Smooth muscle cell (in vitro differentiated cells): ENCODE results near the gene COL23A1. TPM values are rescaled to one million over a fixed set of nuclear protein-coding genes. Genes with fewer than 3 reads are reported as not detected.

Experiments used
- DNase-seq: peaks from one replicate; lab custom pipeline; 2025; ENCODE audit not compliant: unreplicated experiment; lab: John Stamatoyannopoulos, UW
- H2AFZ ChIP-seq: fragments of 200-600 bp; sonication (generic); 2 replicates; pipeline ENCODE4 v1.6.0; 2016; ENCODE audit warnings: antibody characterized with exemption, low read depth, mild to moderate bottlenecking
- H3F3A ChIP-seq: fragments of 200-600 bp; sonication (generic); 2 replicates; pipeline ENCODE4 v1.6.0; 2017; ENCODE audit warnings: antibody characterized with exemption, low read depth
- H3K27ac ChIP-seq: fragments of 200-600 bp; sonication (generic); 2 replicates; pipeline ENCODE4 v1.5.1; 2016; ENCODE audit warnings: low read depth, mild to moderate bottlenecking
- H3K27me3 ChIP-seq: fragments of 200-600 bp; sonication (generic); 2 replicates; pipeline ENCODE4 v1.6.1; 2016; ENCODE audit warnings: low read depth, mild to moderate bottlenecking
- H3K36me3 ChIP-seq: fragments of 200-600 bp; sonication (generic); 2 replicates; pipeline ENCODE4 v1.5.1; 2016; ENCODE audit warnings: low read depth
- H3K4me1 ChIP-seq: fragments of 200-600 bp; sonication (generic); 2 replicates; pipeline ENCODE4 v1.5.1; 2016; ENCODE audit warnings: low read depth
- H3K4me2 ChIP-seq: fragments of 200-600 bp; sonication (generic); 2 replicates; pipeline ENCODE4 v1.6.0; 2016; ENCODE audit warnings: mild to moderate bottlenecking
- H3K4me3 ChIP-seq: fragments of 200-600 bp; sonication (generic); 2 replicates; pipeline ENCODE4 v1.5.1; 2016; ENCODE audit warnings: mild to moderate bottlenecking
- H3K79me2 ChIP-seq: fragments of 200-600 bp; sonication (generic); 2 replicates; pipeline ENCODE4 v1.6.0; 2016; ENCODE audit warnings: low read depth, mild to moderate bottlenecking
- H3K9ac ChIP-seq: fragments of 200-600 bp; sonication (generic); 2 replicates; pipeline ENCODE4 v1.6.0; 2016; ENCODE audit warnings: low read depth
- H3K9me3 ChIP-seq: fragments of 200-600 bp; sonication (generic); replicated peaks from 2 replicates; pipeline ENCODE4 v1.5.1; 2016; ENCODE audit warnings: low read depth
- H4K20me1 ChIP-seq: fragments of 200-600 bp; sonication (generic); 2 replicates; pipeline ENCODE4 v1.6.0; 2016; ENCODE audit warnings: low read depth
- CTCF ChIP-seq: fragments of 200-600 bp; sonication (generic); IDR thresholded peaks from 2 replicates; pipeline ENCODE4 v1.5.1; 2017; ENCODE audit warnings: borderline replicate concordance, mild to moderate bottlenecking, antibody characterized with exemption; ENCODE audit not compliant: insufficient read depth, poor library complexity, severe bottlenecking
- WGBS: methylation state at CpG from one replicate; pipeline ENCODE4 v1.1.7; 2016; ENCODE audit warnings: low lambda C conversion rate; 5-methylcytosine and 5-hydroxymethylcytosine counted together
- polyA plus RNA-seq: library from polyadenylated mRNA; unstranded; fragments of >200 nt; fragmentation: Nextera tagmentation; extraction: Ambion mirVana; gene quantifications from 2 replicates; pipeline ENCODE4 v1.2.1, GENCODE V29; 2016
- total RNA-seq: library from RNA; depleted of rRNA; stranded (reverse); fragments of >200 nt; gene quantifications from 2 replicates; pipeline ENCODE4 v1.2.3, GENCODE V29; 2014

Gene COL23A1
- total and polyA plus RNA-seq, 2 experiments from 2014 or later: 5.3 to 27.4 TPM

GRCh38 chr5:178298283-178298807 lies 291.8 kb downstream of the COL23A1 start:
- H4K20me1 ChIP-seq: no peaks in the 10 kb centered on the region
- no peaks in the 10 kb centered on the region for H3K4me1 ChIP-seq
- H2AFZ ChIP-seq: no peak overlapping the region
- H3K9me3 ChIP-seq: no peaks in the 10 kb centered on the region
- H3K4me3 ChIP-seq: no peak overlapping the region
- no peak for DNase-seq
- H3K36me3 ChIP-seq: no peaks in the 10 kb centered on the region
- no peaks in the 10 kb centered on the region for H3K79me2 ChIP-seq
- no peak overlapping the region for H3K9ac ChIP-seq
- 98% methylated on average over 4 of the region's 4 CpGs for WGBS
- no peak for TF ChIP-seq CTCF
- no peaks in the 10 kb centered on the region for H3F3A ChIP-seq
- no peaks in the 10 kb centered on the region for H3K27me3 ChIP-seq
- no peak overlapping the region for H3K4me2 ChIP-seq
- no peak overlapping the region for H3K27ac ChIP-seq

GRCh38 chr5:178297751-178298150 lies 292.4 kb downstream of the COL23A1 start:
- WGBS: 74% methylated on average over 8 of the region's 8 CpGs
- TF ChIP-seq CTCF: no peak

GRCh38 chr5:178296066-178296465 lies 294.1 kb downstream of the COL23A1 start:
- no peak for TF ChIP-seq CTCF
- 93% methylated on average over 5 of the region's 6 CpGs for WGBS
- Histone ChIP-seq H3K4me1 (no peaks in the 10 kb centered on the region), H3K4me2 (no peak overlapping the region), H3K9ac (no peak overlapping the region), H3K9me3 (no peaks in the 10 kb centered on the region), H4K20me1 (no peaks in the 10 kb centered on the region), H3K4me3 (no peak overlapping the region), H3F3A (no peaks in the 10 kb centered on the region), H3K27me3 (no peaks in the 10 kb centered on the region), H3K27ac (no peak overlapping the region), H2AFZ (no peak overlapping the region), H3K36me3 (no peaks in the 10 kb centered on the region), H3K79me2 (no peaks in the 10 kb centered on the region)
- no peak for DNase-seq

More at GRCh38 chr5:178297751-178298150, 292.4 kb downstream of the COL23A1 start:
- Histone ChIP-seq H3K9ac (no peak overlapping the region), H3K4me1 (no peaks in the 10 kb centered on the region), H3K27ac (no peak overlapping the region), H3K36me3 (no peaks in the 10 kb centered on the region), H4K20me1 (no peaks in the 10 kb centered on the region), H3K79me2 (no peaks in the 10 kb centered on the region), H3K4me2 (no peak overlapping the region), H3K4me3 (no peak overlapping the region), H2AFZ (no peak overlapping the region), H3K9me3 (no peaks in the 10 kb centered on the region), H3F3A (no peaks in the 10 kb centered on the region), H3K27me3 (no peaks in the 10 kb centered on the region)
- no peak for DNase-seq

GRCh38 chr5:178295589-178295988 lies 294.6 kb downstream of the COL23A1 start:
- Histone ChIP-seq H3K4me2 (no peak overlapping the region), H3K27me3 (no peaks in the 10 kb centered on the region), H3K79me2 (no peaks in the 10 kb centered on the region), H3K9ac (no peak overlapping the region), H4K20me1 (no peaks in the 10 kb centered on the region), H3K4me1 (no peaks in the 10 kb centered on the region), H3K36me3 (no peaks in the 10 kb centered on the region), H3K27ac (no peak overlapping the region), H2AFZ (no peak overlapping the region), H3F3A (no peaks in the 10 kb centered on the region), H3K4me3 (no peak overlapping the region), H3K9me3 (no peaks in the 10 kb centered on the region)
- TF ChIP-seq CTCF: no peak
- no peak for DNase-seq
